B cell (primary cell): ENCODE results near the gene ANKRD33B.

Experiments
- EZH2 ChIP-seq: IDR thresholded peaks from 2 replicates; pipeline ENCODE4 v1.6.1; 2012; ENCODE audit warnings: borderline replicate concordance, low read depth, mild to moderate bottlenecking, moderate library complexity, low read length; ENCODE audit not compliant: insufficient read depth, poor library complexity, severe bottlenecking
- TF ChIP-seq, protein P1 (sequence below): fragments of 200-600 bp; IDR thresholded peaks from one replicate; pipeline ENCODE4 v1.8.0; 2022; ENCODE audit warnings: antibody characterized with exemption, mild to moderate bottlenecking

DNA sequence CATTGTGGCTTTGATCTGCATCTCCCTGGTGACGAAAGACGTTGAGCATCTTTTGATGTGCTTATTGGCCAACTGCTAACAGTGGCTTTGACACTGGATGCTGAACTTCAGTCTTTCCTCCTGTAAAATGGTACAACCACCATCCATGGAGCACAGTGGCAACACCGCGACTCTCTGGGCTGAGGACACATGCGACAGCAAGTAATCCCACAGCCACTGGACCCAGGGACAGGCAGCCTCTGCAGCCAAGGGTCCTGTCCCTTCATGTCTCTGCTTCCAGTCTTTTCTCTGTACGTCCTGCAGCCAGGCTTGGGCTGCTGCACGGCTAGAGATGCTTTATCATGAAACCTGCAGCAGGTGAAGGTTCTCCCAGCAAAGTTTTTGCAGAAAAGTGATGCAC lies 113.7 kb downstream of the ANKRD33B start:
- TF ChIP-seq, protein P1, sequence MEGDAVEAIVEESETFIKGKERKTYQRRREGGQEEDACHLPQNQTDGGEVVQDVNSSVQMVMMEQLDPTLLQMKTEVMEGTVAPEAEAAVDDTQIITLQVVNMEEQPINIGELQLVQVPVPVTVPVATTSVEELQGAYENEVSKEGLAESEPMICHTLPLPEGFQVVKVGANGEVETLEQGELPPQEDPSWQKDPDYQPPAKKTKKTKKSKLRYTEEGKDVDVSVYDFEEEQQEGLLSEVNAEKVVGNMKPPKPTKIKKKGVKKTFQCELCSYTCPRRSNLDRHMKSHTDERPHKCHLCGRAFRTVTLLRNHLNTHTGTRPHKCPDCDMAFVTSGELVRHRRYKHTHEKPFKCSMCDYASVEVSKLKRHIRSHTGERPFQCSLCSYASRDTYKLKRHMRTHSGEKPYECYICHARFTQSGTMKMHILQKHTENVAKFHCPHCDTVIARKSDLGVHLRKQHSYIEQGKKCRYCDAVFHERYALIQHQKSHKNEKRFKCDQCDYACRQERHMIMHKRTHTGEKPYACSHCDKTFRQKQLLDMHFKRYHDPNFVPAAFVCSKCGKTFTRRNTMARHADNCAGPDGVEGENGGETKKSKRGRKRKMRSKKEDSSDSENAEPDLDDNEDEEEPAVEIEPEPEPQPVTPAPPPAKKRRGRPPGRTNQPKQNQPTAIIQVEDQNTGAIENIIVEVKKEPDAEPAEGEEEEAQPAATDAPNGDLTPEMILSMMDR, result no peak
- TF ChIP-seq EZH2, result no peak
